ENCODE measurements around the gene PRRT3. TPM values are rescaled to one million over a fixed set of nuclear protein-coding genes. Genes with fewer than 3 reads are reported as not detected.

Gene PRRT3
- total and polyA plus RNA-seq, 2 experiments from 2014 or later = 4.3 to 6.9 TPM

DNA sequence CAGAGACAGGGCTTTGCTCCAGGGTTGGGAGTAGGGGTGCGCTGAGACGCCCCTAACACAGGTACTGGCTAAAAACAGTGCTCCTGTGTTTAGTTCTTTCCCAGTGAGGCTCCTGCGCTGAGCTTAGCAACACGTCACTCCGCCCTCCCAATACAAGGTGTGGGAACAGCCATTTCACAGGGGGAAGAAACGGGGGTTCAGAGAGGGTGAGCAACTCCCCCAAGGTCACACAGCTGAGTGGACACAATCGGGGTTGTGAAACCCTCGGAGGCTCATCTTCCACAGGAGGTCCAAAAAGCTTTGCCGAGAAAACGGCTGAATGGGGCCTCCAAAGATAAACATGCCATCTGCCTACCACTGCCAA lies 628 bp downstream of the PRRT3 start:
- Histone ChIP-seq H3K27ac (ENCODE audit: low read depth) (no peak overlapping the region), H3K9me2 (ENCODE audit: insufficient read depth) (no peaks in the 10 kb centered on the region), H4K20me1 (replicated peaks; ENCODE audit: insufficient read depth) (no peaks in the 10 kb centered on the region; the same call in 1 of the 2 replicates), H3K4me3 (peak overlapping the region; percentile 88), H3K27me3 (ENCODE audit: insufficient read depth) (peaks cover 13% of the 10 kb centered on the region; the same call in 1 of the 2 replicates), H3K4me1 (ENCODE audit: insufficient read depth) (peaks cover 21% of the 10 kb centered on the region), H3K36me3 (ENCODE audit: insufficient read depth) (no peaks in the 10 kb centered on the region), H3F3A (replicated peaks; ENCODE audit: low read depth) (peaks cover 4% of the 10 kb centered on the region; the same call in 1 of the 2 replicates), H3K4me2 (peak overlapping the region; percentile 88), H2AFZ (peak overlapping the region; percentile 80; the same call in 1 of the 2 replicates), H3K79me2 (replicated peaks; ENCODE audit: insufficient read depth) (no peaks in the 10 kb centered on the region)
- H3K27me3 Mint-ChIP-seq (ENCODE audit: insufficient read depth, low read depth, poor library complexity) = peaks cover 11% of the 10 kb centered on the region
- TF ChIP-seq NANOG (IDR thresholded peaks at IDR 0.05; ENCODE audit: borderline replicate concordance) = no peak
- TF ChIP-seq, protein P1, sequence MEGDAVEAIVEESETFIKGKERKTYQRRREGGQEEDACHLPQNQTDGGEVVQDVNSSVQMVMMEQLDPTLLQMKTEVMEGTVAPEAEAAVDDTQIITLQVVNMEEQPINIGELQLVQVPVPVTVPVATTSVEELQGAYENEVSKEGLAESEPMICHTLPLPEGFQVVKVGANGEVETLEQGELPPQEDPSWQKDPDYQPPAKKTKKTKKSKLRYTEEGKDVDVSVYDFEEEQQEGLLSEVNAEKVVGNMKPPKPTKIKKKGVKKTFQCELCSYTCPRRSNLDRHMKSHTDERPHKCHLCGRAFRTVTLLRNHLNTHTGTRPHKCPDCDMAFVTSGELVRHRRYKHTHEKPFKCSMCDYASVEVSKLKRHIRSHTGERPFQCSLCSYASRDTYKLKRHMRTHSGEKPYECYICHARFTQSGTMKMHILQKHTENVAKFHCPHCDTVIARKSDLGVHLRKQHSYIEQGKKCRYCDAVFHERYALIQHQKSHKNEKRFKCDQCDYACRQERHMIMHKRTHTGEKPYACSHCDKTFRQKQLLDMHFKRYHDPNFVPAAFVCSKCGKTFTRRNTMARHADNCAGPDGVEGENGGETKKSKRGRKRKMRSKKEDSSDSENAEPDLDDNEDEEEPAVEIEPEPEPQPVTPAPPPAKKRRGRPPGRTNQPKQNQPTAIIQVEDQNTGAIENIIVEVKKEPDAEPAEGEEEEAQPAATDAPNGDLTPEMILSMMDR (conservative IDR thresholded peaks at IDR 0.05; ENCODE audit: low read depth in 2 of 2) = no peak
- TF ChIP-seq, protein P2, sequence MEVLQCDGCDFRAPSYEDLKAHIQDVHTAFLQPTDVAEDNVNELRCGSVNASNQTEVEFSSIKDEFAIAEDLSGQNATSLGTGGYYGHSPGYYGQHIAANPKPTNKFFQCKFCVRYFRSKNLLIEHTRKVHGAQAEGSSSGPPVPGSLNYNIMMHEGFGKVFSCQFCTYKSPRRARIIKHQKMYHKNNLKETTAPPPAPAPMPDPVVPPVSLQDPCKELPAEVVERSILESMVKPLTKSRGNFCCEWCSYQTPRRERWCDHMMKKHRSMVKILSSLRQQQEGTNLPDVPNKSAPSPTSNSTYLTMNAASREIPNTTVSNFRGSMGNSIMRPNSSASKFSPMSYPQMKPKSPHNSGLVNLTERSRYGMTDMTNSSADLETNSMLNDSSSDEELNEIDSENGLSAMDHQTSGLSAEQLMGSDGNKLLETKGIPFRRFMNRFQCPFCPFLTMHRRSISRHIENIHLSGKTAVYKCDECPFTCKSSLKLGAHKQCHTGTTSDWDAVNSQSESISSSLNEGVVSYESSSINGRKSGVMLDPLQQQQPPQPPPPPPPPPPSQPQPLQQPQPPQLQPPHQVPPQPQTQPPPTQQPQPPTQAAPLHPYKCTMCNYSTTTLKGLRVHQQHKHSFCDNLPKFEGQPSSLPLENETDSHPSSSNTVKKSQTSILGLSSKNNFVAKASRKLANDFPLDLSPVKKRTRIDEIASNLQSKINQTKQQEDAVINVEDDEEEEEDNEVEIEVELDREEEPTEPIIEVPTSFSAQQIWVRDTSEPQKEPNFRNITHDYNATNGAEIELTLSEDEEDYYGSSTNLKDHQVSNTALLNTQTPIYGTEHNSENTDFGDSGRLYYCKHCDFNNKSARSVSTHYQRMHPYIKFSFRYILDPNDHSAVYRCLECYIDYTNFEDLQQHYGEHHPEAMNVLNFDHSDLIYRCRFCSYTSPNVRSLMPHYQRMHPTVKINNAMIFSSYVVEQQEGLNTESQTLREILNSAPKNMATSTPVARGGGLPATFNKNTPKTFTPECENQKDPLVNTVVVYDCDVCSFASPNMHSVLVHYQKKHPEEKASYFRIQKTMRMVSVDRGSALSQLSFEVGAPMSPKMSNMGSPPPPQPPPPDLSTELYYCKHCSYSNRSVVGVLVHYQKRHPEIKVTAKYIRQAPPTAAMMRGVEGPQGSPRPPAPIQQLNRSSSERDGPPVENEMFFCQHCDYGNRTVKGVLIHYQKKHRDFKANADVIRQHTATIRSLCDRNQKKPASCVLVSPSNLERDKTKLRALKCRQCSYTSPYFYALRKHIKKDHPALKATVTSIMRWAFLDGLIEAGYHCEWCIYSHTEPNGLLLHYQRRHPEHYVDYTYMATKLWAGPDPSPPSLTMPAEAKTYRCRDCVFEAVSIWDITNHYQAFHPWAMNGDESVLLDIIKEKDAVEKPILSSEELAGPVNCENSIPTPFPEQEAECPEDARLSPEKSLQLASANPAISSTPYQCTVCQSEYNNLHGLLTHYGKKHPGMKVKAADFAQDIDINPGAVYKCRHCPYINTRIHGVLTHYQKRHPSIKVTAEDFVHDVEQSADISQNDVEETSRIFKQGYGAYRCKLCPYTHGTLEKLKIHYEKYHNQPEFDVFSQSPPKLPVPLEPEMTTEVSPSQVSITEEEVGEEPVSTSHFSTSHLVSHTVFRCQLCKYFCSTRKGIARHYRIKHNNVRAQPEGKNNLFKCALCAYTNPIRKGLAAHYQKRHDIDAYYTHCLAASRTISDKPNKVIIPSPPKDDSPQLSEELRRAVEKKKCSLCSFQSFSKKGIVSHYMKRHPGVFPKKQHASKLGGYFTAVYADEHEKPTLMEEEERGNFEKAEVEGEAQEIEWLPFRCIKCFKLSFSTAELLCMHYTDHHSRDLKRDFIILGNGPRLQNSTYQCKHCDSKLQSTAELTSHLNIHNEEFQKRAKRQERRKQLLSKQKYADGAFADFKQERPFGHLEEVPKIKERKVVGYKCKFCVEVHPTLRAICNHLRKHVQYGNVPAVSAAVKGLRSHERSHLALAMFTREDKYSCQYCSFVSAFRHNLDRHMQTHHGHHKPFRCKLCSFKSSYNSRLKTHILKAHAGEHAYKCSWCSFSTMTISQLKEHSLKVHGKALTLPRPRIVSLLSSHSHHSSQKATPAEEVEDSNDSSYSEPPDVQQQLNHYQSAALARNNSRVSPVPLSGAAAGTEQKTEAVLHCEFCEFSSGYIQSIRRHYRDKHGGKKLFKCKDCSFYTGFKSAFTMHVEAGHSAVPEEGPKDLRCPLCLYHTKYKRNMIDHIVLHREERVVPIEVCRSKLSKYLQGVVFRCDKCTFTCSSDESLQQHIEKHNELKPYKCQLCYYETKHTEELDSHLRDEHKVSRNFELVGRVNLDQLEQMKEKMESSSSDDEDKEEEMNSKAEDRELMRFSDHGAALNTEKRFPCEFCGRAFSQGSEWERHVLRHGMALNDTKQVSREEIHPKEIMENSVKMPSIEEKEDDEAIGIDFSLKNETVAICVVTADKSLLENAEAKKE (CRISPR knock-in tag; IDR thresholded peaks at IDR 0.05) = no peak
- TF ChIP-seq EZH2 (IDR thresholded peaks at IDR 0.05; ENCODE audit: low read depth, unreplicated experiment) = no peak
- TF ChIP-seq STAT1 (IDR thresholded peaks at IDR 0.05; ENCODE audit: unreplicated experiment) = no peak
- TF ChIP-seq, protein P3, sequence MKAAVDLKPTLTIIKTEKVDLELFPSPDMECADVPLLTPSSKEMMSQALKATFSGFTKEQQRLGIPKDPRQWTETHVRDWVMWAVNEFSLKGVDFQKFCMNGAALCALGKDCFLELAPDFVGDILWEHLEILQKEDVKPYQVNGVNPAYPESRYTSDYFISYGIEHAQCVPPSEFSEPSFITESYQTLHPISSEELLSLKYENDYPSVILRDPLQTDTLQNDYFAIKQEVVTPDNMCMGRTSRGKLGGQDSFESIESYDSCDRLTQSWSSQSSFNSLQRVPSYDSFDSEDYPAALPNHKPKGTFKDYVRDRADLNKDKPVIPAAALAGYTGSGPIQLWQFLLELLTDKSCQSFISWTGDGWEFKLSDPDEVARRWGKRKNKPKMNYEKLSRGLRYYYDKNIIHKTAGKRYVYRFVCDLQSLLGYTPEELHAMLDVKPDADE (IDR thresholded peaks at IDR 0.05) = no peak
- TF ChIP-seq ZNF331 (CRISPR knock-in tag; IDR thresholded peaks at IDR 0.05; ENCODE audit: low read depth) = no peak
- no peak for TF ChIP-seq EZH2phosphoT487 (IDR thresholded peaks at IDR 0.05; ENCODE audit: unreplicated experiment)
- no peak for TF ChIP-seq CREB1 (CRISPR knock-in tag; IDR thresholded peaks at IDR 0.05; ENCODE audit: low read depth)
- no peak for TF ChIP-seq POLR2AphosphoS5 (IDR thresholded peaks at IDR 0.05; ENCODE audit: low read depth)
- TF ChIP-seq JUNB (IDR thresholded peaks at IDR 0.05; ENCODE audit: unreplicated experiment) = no peak
- TF ChIP-seq, protein P4, sequence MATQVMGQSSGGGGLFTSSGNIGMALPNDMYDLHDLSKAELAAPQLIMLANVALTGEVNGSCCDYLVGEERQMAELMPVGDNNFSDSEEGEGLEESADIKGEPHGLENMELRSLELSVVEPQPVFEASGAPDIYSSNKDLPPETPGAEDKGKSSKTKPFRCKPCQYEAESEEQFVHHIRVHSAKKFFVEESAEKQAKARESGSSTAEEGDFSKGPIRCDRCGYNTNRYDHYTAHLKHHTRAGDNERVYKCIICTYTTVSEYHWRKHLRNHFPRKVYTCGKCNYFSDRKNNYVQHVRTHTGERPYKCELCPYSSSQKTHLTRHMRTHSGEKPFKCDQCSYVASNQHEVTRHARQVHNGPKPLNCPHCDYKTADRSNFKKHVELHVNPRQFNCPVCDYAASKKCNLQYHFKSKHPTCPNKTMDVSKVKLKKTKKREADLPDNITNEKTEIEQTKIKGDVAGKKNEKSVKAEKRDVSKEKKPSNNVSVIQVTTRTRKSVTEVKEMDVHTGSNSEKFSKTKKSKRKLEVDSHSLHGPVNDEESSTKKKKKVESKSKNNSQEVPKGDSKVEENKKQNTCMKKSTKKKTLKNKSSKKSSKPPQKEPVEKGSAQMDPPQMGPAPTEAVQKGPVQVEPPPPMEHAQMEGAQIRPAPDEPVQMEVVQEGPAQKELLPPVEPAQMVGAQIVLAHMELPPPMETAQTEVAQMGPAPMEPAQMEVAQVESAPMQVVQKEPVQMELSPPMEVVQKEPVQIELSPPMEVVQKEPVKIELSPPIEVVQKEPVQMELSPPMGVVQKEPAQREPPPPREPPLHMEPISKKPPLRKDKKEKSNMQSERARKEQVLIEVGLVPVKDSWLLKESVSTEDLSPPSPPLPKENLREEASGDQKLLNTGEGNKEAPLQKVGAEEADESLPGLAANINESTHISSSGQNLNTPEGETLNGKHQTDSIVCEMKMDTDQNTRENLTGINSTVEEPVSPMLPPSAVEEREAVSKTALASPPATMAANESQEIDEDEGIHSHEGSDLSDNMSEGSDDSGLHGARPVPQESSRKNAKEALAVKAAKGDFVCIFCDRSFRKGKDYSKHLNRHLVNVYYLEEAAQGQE (IDR thresholded peaks at IDR 0.05; ENCODE audit: unreplicated experiment) = no peak
- TF ChIP-seq ZNF114 (CRISPR knock-in tag; IDR thresholded peaks at IDR 0.05) = no peak
- DNase-seq (ENCODE audit: low spot score) = peak; percentile 19
- H3K4me1 Mint-ChIP-seq = peaks cover 29% of the 10 kb centered on the region
- peaks cover 8% of the 10 kb centered on the region; the same call in 1 of the 3 replicates for H3K36me3 Mint-ChIP-seq (ENCODE audit: low read depth)
- H3K9me3 Mint-ChIP-seq = no peaks in the 10 kb centered on the region
- ATAC-seq = no peak
- H3K27ac Mint-ChIP-seq = no peak overlapping the region
- peak overlapping the region; percentile 78 for H3K4me3 Mint-ChIP-seq
